SK-N-MC (cell line): ENCODE measurements around the gene IFNG.

Experiments
- EZH2 ChIP-seq: fragments of 200-600 bp; sonication (generic); IDR thresholded peaks from one replicate; pipeline ENCODE4 v1.6.1; 2017; ENCODE audit warnings: antibody characterized with exemption
- FOXP2 ChIP-seq: optimal IDR thresholded peaks from 2 replicates; pipeline ENCODE3; 2011; ENCODE audit warnings: mild to moderate bottlenecking, moderate library complexity; ENCODE audit not compliant: insufficient read depth; ENCODE audit errors: extremely low read length, control extremely low read depth
- POLR2AphosphoS5 ChIP-seq: IDR thresholded peaks from 2 replicates; pipeline ENCODE4 v1.6.1; 2012; ENCODE audit warnings: mild to moderate bottlenecking, low read depth, low read length, borderline replicate concordance

DNA sequence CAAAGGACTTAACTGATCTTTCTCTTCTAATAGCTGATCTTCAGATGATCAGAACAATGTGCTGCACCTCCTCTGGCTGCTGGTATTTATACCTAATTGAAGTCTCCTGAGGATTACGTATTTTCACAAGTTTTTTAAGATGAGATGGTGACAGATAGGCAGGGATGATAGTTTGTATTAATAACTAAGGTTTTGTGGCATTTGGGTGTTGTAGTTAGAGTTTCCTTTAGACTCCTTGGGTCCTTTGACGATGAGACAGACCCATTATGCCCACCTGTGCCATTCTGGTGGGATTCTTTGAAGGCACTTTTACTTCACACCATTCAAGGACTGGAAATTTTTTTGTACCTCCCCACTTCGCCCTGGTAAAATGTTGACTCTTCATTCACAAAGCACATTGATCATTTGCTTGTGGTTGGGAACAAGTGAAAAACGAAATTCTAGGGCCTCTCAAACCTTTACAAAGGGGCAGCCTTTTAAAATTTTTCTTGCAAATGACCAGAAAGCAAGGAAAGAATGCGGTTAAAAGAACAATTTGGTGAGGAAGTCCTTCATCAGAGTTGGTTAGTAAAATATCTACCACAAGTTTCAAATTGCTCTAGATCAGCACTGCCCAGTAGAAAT, at the start of gene IFNG:
- no peak for TF ChIP-seq FOXP2
- no peak for TF ChIP-seq EZH2
- no peak for TF ChIP-seq POLR2AphosphoS5
